NCI-H2029 treated with DMSO at 0.1 percent for 48 hours (cell line): ENCODE data around the gene PDSS2.
"Not testable (repeated sequence)": the region's sequence is repeated elsewhere in the genome, so short reads cannot be mapped to it uniquely, and the experiment has no call there.

Experiments
- DNase-seq: peaks from one replicate; lab custom pipeline; 2025; lab: John Stamatoyannopoulos, UW

Gene PDSS2

GRCh38 chr6:107475360-107475759 is 16.0 kb upstream of the PDSS2 start:
- DNase-seq, result not testable (repeated sequence)

GRCh38 chr6:107473660-107474059 is 14.3 kb upstream of the PDSS2 start:
- no peak for DNase-seq

GRCh38 chr6:107470364-107470763 is 11.0 kb upstream of the PDSS2 start:
- no peak for DNase-seq

GRCh38 chr6:107466062-107466461 is 6.7 kb upstream of the PDSS2 start:
- DNase-seq, result no peak

- DNase-seq, result peak; percentile 45
These were observed 793 bp upstream of the PDSS2 start for GRCh38 chr6:107460083-107460631.

GRCh38 chr6:107458672-107459282 is 587 bp downstream of the PDSS2 start:
- DNase-seq, result peak; percentile 34

- no peak for DNase-seq
These were observed 10.6 kb downstream of the PDSS2 start for GRCh38 chr6:107448776-107449175.

- no peak for DNase-seq
These were observed 11.6 kb downstream of the PDSS2 start for GRCh38 chr6:107447663-107448216.

GRCh38 chr6:107444277-107444676 is 15.1 kb downstream of the PDSS2 start:
- no peak for DNase-seq

GRCh38 chr6:107443608-107444267 is 15.6 kb downstream of the PDSS2 start:
- no peak for DNase-seq

- DNase-seq, result no peak
These were observed 16.3 kb downstream of the PDSS2 start for GRCh38 chr6:107442938-107443607.

GRCh38 chr6:107441682-107442081 is 17.7 kb downstream of the PDSS2 start:
- DNase-seq, result no peak

GRCh38 chr6:107440936-107441335 is 18.4 kb downstream of the PDSS2 start:
- no peak for DNase-seq

- DNase-seq, result no peak
These were observed 20.0 kb downstream of the PDSS2 start for GRCh38 chr6:107439406-107439805.

- DNase-seq, result no peak
These were observed 21.7 kb downstream of the PDSS2 start for GRCh38 chr6:107437691-107438090.

GRCh38 chr6:107436881-107437280 is 22.5 kb downstream of the PDSS2 start:
- no peak for DNase-seq

GRCh38 chr6:107435798-107436197 is 23.6 kb downstream of the PDSS2 start:
- DNase-seq, result no peak

GRCh38 chr6:107434812-107435211 is 24.6 kb downstream of the PDSS2 start:
- DNase-seq, result no peak

GRCh38 chr6:107425951-107426350 is 33.4 kb downstream of the PDSS2 start:
- DNase-seq, result not testable (repeated sequence)

GRCh38 chr6:107423474-107423990 is 35.8 kb downstream of the PDSS2 start:
- no peak for DNase-seq

GRCh38 chr6:107421696-107422256 is 37.6 kb downstream of the PDSS2 start:
- peak; percentile 11 for DNase-seq

GRCh38 chr6:107419733-107420132 is 39.6 kb downstream of the PDSS2 start:
- DNase-seq, result peak; percentile 35
